Endothelial cell of umbilical vein (primary cell): Measurements from ENCODE around the gene DAPK3. TPM values are rescaled to one million over a fixed set of nuclear protein-coding genes. Genes with fewer than 3 reads are reported as not detected.
"Not testable (repeated sequence)": the region's sequence is repeated elsewhere in the genome, so short reads cannot be mapped to it uniquely, and the experiment has no call there.

ENCODE experiments used
- BruUV-seq: library from RNA; stranded (reverse); fragments of 400-500 nt; replicated peaks from 2 replicates; lab custom pipeline; 2021; lab: Mats Ljungman, UMichigan
- CTCF ChIA-PET: fragments of 300-600, 350-600 bp; sonication (Branson Sonifier 250); formaldehyde crosslinking; loops from one replicate; lab custom pipeline; 2021; ENCODE audit warnings: antibody characterized with exemption, inconsistent platforms; lab: Charles Lee
- POLR2A ChIA-PET: fragments of 300-600, 350-600 bp; sonication (Branson Sonifier 250); formaldehyde crosslinking; loops from one replicate; lab custom pipeline; 2021; ENCODE audit warnings: antibody characterized with exemption, inconsistent platforms; lab: Charles Lee
- DNase-seq: peaks from one replicate; pipeline ENCODE4 v3.0.0-alpha.2; 2011; ENCODE audit warnings: low read depth, low spot score
- FAIRE-seq: peaks from 2 replicates; lab custom pipeline; 2011; peaks lifted over from hg19 to GRCh38; lab: Jason Lieb, UNC
- H2AFZ ChIP-seq: 2 replicates; pipeline ENCODE4 v1.6.0; 2012; ENCODE audit warnings: low read depth, low read length, control low read depth, inconsistent platforms
- H3K27ac ChIP-seq: 2 replicates; pipeline ENCODE4 v1.5.1; 2011; ENCODE audit warnings: low read depth, mild to moderate bottlenecking, control low read depth, low read length, moderate library complexity; ENCODE audit not compliant: insufficient read depth
- H3K27me3 ChIP-seq, 2 experiments: 2 replicates each; pipeline versions ENCODE4 v1.6.0 to v1.6.1; 2011; ENCODE audit warnings: low read length in 2 of 2, mixed read lengths in 1 of 2; ENCODE audit not compliant: control insufficient read depth in 2 of 2, insufficient read depth in 2 of 2
- H3K36me3 ChIP-seq, 2 experiments: 2 replicates in 1 of 2; 3 replicates in 1 of 2; pipeline ENCODE4 v1.5.1; 2011; ENCODE audit warnings: low read length in 2 of 2, mild to moderate bottlenecking in 1 of 2, moderate library complexity in 1 of 2; ENCODE audit not compliant: control insufficient read depth in 2 of 2, insufficient read depth in 2 of 2; ENCODE audit errors: extremely low read depth in 1 of 2
- H3K4me1 ChIP-seq: 3 replicates; pipeline ENCODE4 v1.5.1; 2011; ENCODE audit warnings: mild to moderate bottlenecking, low read length; ENCODE audit not compliant: control insufficient read depth, insufficient read depth; ENCODE audit errors: extremely low read depth
- H3K4me2 ChIP-seq: 2 replicates; pipeline ENCODE4 v1.6.1; 2011; ENCODE audit warnings: low read length, control low read depth, mixed read lengths; ENCODE audit not compliant: insufficient read depth
- H3K4me3 ChIP-seq, 3 experiments: fragments of 200-600 bp in 1 of 3; sonication (generic), shearing (Covaris generic) in 1 of 3; replicated peaks in 1 of 3; 2 replicates each; pipeline ENCODE4 v1.5.1; 2011 to 2016; ENCODE audit warnings: control low read depth in 3 of 3, low read length in 3 of 3, mild to moderate bottlenecking in 2 of 3, inconsistent platforms in 1 of 3, low read depth in 1 of 3, moderate library complexity in 1 of 3; ENCODE audit not compliant: insufficient read depth in 1 of 3
- H3K79me2 ChIP-seq: 2 replicates; pipeline ENCODE4 v1.6.0; 2012; ENCODE audit warnings: low read length, inconsistent platforms; ENCODE audit not compliant: control insufficient read depth, insufficient read depth
- H3K9ac ChIP-seq: replicated peaks from 2 replicates; pipeline ENCODE3; 2011; ENCODE audit warnings: low read length, control low read depth; ENCODE audit not compliant: insufficient read depth; ENCODE audit errors: extremely low read depth
- H3K9me1 ChIP-seq: replicated peaks from 3 replicates; pipeline ENCODE4 v1.6.0; 2011; ENCODE audit warnings: mild to moderate bottlenecking, low read length; ENCODE audit not compliant: control insufficient read depth, insufficient read depth; ENCODE audit errors: extremely low read depth
- H3K9me3 ChIP-seq: replicated peaks from 2 replicates; pipeline ENCODE4 v1.5.1; 2012; ENCODE audit warnings: low read length, inconsistent platforms; ENCODE audit not compliant: control insufficient read depth, insufficient read depth
- H4K20me1 ChIP-seq: replicated peaks from 2 replicates; pipeline ENCODE3; 2011; ENCODE audit warnings: mild to moderate bottlenecking, low read length; ENCODE audit not compliant: control insufficient read depth, insufficient read depth; ENCODE audit errors: extremely low read depth
- MAX ChIP-seq: IDR thresholded peaks from 2 replicates; pipeline ENCODE4 v1.6.1; 2011; ENCODE audit not compliant: insufficient read depth, insufficient read length
- MYC ChIP-seq: IDR thresholded peaks from one replicate; pipeline ENCODE4 v1.6.1; 2011; ENCODE audit warnings: mild to moderate bottlenecking, low read depth, low read length
- POLR2A ChIP-seq: IDR thresholded peaks from 2 replicates; pipeline ENCODE4 v1.6.1; 2012; ENCODE audit warnings: low read depth, mild to moderate bottlenecking, control low read depth, low read length
- POLR2AphosphoS5 ChIP-seq: IDR thresholded peaks from 2 replicates; pipeline ENCODE4 v1.6.1; 2012; ENCODE audit warnings: low read depth, mild to moderate bottlenecking, control low read depth, low read length, moderate library complexity; ENCODE audit not compliant: insufficient read depth
- dilution Hi-C: fragments of 300-500 bp; cut with MboI; formaldehyde crosslinking; loops from one replicate; pipeline ENCODE4 v1.15.0; 2019; ENCODE audit warnings: low sequenced_read_pairs; ENCODE audit not compliant: extremely low pct_ligation_motif_present
- intact Hi-C: fragments of 100-400 bp; cut with micrococcal nuclease; formaldehyde crosslinking; loops from one replicate; pipeline ENCODE4 v1.10.0; 2022
- polyA plus RNA-seq, 4 experiments: library from polyadenylated mRNA; depleted of rRNA in 3 of 4; stranded (reverse) in 3 of 4; unstranded in 1 of 4; fragments of >200 nt; gene quantifications; 2 replicates each; pipeline versions ENCODE4 v1.2.1 to v1.2.3, GENCODE V29; 2011 to 2012; ENCODE audit warnings: missing spikeins in 1 of 4
- total RNA-seq: library from RNA; stranded (reverse); gene quantifications from 2 replicates; pipeline ENCODE4 v1.2.3, GENCODE V29; 2021

DAPK3 gene
- total and polyA plus RNA-seq, 2 donors (not counting 3 experiments of a cell fraction or from before 2014, with no cell fraction given): 157 to 175 TPM

GRCh38 chr19:4007021-4007835 is 36.3 kb upstream of the DAPK3 start, which contains the start of gene PIAS4:
Gene PIAS4 (plus strand): TSS chr19:4007736. CDS start chr19:4007761, 25 bp downstream.
- peaks cover 0 to 8% of the 10 kb centered on the region in 2 experiments for H3K36me3 ChIP-seq
- peaks cover 13% of the 10 kb centered on the region for H3K4me1 ChIP-seq
- no peaks in the 10 kb centered on the region for H3K9me1 ChIP-seq
- dilution Hi-C loops (no loop called here), intact Hi-C loops (loop anchor here (1.0 to 5.0 kb wide), 3 partner anchors 22 to 55 kb away; partner anchors contain the start of gene EEF2)
- H4K20me1 ChIP-seq: no peaks in the 10 kb centered on the region
- H3K4me2 ChIP-seq: peak within 1 kb of the TSS; percentile 99
- POLR2A ChIA-PET: no interaction called here
- H3K9ac ChIP-seq: peak within 1 kb of the TSS; percentile 74
- CTCF ChIA-PET: interaction anchor here (0.9 to 2.0 kb wide), 5 partner anchors 12 to 185 kb away, joined by 3 to 15 read pairs (median 3); partner anchors contain the start of gene EEF2
- H3K9me3 ChIP-seq: no peaks in the 10 kb centered on the region
- no TSS peak for BruUV-seq
- DNase-seq (peak; percentile 95), FAIRE-seq (peak; percentile 91)
- peak within 1 kb of the TSS; percentile 88 for H2AFZ ChIP-seq
- peak within 1 kb of the TSS; percentile 75 to 97 (median 94) for H3K4me3 ChIP-seq
- H3K27me3 ChIP-seq: no peaks in the 10 kb centered on the region
- TF ChIP-seq MAX: peak; percentile 80
- TF ChIP-seq POLR2AphosphoS5: peak; percentile 92
- TF ChIP-seq POLR2A: peak; percentile 70
- no peak for TF ChIP-seq MYC
- peaks cover 38% of the 10 kb centered on the region for H3K79me2 ChIP-seq
- H3K27ac ChIP-seq: peak within 1 kb of the TSS; percentile 40

DNA sequence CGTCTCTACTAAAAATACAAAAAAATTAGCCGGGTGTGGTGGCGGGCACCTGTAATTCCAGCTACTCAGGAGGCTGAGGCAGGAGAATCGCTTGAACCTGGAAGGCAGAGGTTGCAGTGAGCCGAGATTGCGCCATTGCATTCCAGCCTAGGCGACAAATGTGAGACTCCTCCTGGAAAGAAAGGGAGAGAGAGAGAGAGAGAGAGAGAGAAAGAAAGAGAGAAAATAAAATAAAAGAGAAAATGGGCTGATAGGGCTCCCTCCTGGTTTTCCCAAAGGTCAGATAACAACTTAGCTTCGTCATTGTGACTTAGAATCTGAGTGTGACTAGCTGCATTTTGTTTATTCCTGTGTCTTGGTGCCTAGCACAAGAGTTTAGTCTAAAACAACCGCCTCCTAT is 34.5 kb upstream of the DAPK3 start:
- H3K36me3 ChIP-seq, H3K27me3 ChIP-seq, DNase-seq, H3K4me3 ChIP-seq, H4K20me1 ChIP-seq, H3K27ac ChIP-seq, H3K9ac ChIP-seq, H2AFZ ChIP-seq, H3K9me3 ChIP-seq, dilution Hi-C loops, H3K4me2 ChIP-seq, BruUV-seq, FAIRE-seq, H3K9me1 ChIP-seq: not testable (repeated sequence)
- CTCF ChIA-PET: interaction anchor here (0.8 to 1.6 kb wide), 2 partner anchors 8 to 18 kb away, joined by 3 to 4 read pairs; no protein-coding TSS in a partner anchor
- peaks cover 13% of the 10 kb centered on the region for H3K4me1 ChIP-seq
- intact Hi-C loops: loop anchor here (5.0 kb wide), 1 partner anchor 57 kb away; no protein-coding TSS in a partner anchor
- peaks cover 26% of the 10 kb centered on the region for H3K79me2 ChIP-seq
- POLR2A ChIA-PET: interaction anchor here (0.7 kb wide), 1 partner anchor 116 kb away, joined by 3 read pairs; no protein-coding TSS in a partner anchor

DNA sequence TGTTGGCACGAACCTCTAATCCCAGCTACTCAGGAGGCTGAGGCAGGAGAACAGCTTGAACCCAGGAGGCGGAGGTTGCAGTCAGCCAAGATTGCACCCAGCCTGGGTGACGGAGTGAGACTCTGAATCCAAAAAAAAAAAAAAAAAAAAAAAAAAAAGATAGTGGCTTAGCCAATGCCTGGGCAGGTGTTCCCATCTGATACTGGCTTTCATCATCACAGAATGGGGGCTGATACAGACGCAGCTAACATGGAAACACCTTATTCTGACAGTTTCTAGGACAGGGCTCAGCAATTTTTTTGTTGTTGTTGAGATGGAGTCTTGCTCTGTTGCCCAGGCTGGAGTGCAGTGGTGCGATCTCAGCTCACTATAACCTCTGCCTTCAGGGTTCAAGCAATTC is 29.9 kb upstream of the DAPK3 start:
- intact Hi-C loops, dilution Hi-C loops: not testable (repeated sequence)

More for the DNA sequence above, 29.9 kb upstream of the DAPK3 start:
- H3K4me1 ChIP-seq, BruUV-seq, H3K9ac ChIP-seq, H3K4me2 ChIP-seq, H3K27ac ChIP-seq, H3K27me3 ChIP-seq, H4K20me1 ChIP-seq, H3K9me3 ChIP-seq, H3K4me3 ChIP-seq, H3K79me2 ChIP-seq, FAIRE-seq, DNase-seq, H3K36me3 ChIP-seq, H3K9me1 ChIP-seq, H2AFZ ChIP-seq, POLR2A ChIA-PET: not testable (repeated sequence)
- CTCF ChIA-PET: interaction anchor here (2.0 to 2.9 kb wide), 2 partner anchors 13 to 139 kb away, joined by 10 to 13 read pairs; no protein-coding TSS in a partner anchor
